Hindlimb muscle (tissue), 1 donor: Measurements from ENCODE around the gene KLF12. TPM values are rescaled to one million over a fixed set of nuclear protein-coding genes. Genes with fewer than 3 reads are reported as not detected.
A peak's percentile ranks its signal among the peaks of the same experiment; 100 is the strongest.

ENCODE experiments used
- DNase-seq: peaks from one replicate; pipeline ENCODE4 v3.0.0-alpha.2; 2013
- polyA plus RNA-seq: library from polyadenylated mRNA; unstranded; fragments of 120-200 nt; gene quantifications from one replicate; pipeline ENCODE4 v1.2.1, GENCODE V29; 2013; ENCODE audit not compliant: insufficient read length

KLF12 gene
- polyA plus RNA-seq, 1 donor: 19.6 TPM

GRCh38 chr13:74134777-74135325, 647 bp upstream of the KLF12 start:
- DNase-seq: no peak

DNA sequence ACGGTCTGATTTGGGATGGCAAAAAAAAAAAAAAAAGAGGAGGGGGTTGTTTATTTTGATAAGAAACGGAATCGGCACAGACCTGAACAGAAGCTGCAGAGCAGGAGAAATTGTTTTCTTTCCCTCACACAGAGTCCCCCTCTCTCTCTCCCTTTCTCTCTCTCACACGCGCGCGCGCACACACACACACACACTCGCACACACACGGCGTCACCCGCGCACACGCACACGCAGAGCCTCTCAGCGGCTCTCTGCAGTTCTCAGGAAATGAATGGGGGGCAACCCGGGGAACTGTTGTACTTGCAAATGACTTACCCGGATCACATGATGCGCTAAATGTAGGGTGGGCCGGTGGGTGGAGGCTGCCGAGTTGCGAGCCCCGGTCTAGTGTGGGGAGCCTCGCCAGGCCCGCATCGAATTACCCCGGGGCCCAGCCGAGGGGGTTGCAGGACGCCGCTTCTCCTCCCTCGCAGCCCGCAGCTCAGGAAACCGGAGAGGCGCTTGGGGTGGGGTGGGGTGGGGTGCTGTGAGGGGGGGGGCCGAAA, 475 bp downstream of the KLF12 start:
- peak; percentile 95 for DNase-seq

GRCh38 chr13:74132776-74133656, 1.2 kb downstream of the KLF12 start:
- DNase-seq: peak; percentile 78

DNA sequence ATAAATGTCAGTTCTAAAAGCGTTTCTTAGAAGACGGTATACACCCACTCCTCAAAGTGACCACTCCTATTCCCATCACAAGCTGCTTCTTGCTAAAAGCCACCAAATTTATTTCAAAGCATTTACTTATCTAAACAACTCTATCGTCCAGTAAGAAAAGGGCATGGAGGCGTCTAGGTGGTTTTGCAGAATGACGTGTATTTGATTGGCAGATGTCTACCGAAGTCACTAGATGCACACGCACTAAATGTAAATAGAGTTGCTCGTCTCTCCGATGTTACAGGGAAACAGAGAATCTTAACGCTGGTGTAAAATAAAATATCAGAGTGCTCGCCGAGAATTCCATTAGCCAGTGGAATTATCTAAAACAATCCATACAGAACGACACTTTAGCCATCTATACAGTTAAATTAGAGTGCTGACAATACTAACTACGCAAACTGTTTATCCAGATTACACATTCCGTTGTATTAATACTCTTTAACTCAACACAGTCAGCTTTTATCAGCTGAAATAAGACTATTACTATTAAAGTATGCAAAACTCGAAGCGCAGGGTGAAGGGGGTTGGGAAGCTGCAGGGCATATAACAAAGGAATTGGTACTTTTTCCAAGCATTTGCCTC, 1.9 kb downstream of the KLF12 start:
- DNase-seq: peak; percentile 50

- DNase-seq: peak; percentile 36
These were observed 3.0 kb downstream of the KLF12 start for GRCh38 chr13:74131227-74131626.

DNA sequence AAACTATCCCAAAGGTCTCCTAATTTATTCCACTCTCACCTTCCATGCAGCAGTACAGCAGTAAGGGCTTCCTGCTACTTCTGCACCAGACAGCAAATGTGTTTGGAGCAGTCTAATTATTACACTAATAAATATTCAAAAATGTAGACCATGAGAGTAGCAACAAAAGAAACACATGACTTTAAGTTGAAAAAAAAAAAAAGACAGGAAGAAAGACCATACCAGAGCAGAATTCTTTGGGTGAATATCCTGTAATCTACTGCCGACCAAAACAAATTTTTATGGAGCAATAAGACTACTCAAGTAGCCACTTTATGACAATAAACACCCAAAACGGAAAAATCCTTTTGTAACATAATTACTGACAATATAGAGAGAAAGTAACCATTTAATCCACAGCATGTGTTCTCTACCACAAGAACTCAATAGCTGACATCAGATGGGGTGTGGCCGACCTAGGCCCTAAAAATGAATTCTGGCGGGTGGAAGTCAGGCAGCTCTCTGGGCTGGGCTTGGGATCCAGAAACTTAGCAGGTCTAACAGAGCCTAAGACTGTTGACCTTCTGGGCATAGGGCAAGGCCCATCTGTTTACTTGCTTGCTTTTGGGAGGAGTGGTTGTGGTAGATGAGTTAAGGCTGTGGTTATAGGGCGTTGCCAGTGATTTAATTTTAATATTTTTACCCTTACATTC, 4.6 kb downstream of the KLF12 start:
- no peak for DNase-seq

DNA sequence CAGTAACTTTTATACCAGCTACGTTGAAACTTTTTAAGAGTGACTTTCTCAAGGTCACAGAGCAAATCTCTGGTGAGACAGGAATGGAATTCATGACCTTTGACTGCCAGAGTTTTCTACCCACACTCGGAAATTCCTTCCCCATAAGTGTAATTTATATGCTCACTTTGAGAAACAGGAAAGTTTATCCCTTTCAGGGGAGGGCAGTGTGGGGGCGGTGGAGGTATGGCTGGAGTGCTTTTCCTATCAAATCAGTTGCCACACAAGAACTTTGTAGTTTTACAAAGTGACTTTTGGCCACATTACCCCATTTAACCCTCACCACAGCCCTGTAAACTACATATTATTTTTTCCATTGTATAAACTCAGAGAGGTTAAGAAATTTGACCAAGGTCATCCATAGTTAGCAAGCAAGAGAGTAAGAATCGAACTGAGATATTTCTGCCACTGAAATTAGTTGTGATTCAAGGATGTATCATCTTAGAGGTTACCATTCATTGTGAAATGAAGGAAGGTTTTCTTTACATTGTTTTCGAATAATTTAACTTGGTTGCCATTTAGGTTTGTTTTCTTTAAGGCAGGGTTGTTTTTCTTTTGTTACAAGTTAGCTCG, 5.9 kb downstream of the KLF12 start:
- no peak for DNase-seq

- no peak for DNase-seq
These were observed 15.9 kb downstream of the KLF12 start for GRCh38 chr13:74118328-74118727.

DNA sequence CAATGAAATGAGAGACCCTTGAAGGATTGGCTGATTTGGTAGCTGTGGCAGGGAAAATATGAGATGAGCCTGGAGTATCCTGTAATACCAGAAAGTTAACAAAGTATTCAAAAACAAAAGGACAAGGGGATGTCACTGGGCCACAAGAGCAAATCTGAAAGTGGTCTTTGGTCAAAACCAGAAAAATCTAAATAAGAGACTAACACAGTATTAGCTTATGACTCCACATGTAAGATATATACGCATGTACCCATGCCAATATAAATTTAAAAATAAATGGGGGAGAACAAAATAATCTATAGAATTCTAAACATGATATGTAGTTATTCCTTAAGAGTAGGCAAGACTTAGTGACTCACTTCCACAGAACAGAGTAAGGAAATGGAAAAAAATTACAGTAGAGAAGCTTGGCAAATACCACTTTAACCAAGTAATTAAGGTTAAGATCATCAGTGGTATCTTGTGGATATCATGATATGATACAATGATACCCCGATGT, 16.9 kb downstream of the KLF12 start:
- DNase-seq: no peak

- no peak for DNase-seq
These were observed 19.1 kb downstream of the KLF12 start for GRCh38 chr13:74115133-74115532.

- no peak for DNase-seq
These were observed 19.6 kb downstream of the KLF12 start for GRCh38 chr13:74114641-74115040.

GRCh38 chr13:74114202-74114601, 20.0 kb downstream of the KLF12 start:
- no peak for DNase-seq

GRCh38 chr13:74111901-74112824, 22.0 kb downstream of the KLF12 start:
- DNase-seq: no peak

GRCh38 chr13:74111399-74111798, 22.8 kb downstream of the KLF12 start:
- no peak for DNase-seq

GRCh38 chr13:74110053-74110452, 24.2 kb downstream of the KLF12 start:
- no peak for DNase-seq

DNA sequence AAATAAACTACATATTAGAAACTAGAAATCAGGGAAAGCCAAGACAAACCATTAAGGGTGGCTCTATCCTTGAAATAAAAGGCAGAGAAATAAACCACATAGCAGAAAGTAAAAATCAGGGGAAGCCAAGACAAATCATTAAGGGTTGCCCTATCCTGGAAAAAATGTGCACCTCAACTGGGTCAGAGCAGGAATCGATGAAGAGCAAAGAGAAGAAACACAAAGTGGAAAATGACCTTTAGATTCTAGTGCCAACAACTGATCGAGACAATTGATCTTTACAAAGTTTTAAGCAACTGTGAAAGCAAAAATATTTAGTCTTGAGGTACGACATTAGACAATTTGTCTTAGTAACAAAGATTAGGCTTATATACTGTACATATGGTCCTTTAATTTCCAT, 26.6 kb downstream of the KLF12 start:
- no peak for DNase-seq

DNA sequence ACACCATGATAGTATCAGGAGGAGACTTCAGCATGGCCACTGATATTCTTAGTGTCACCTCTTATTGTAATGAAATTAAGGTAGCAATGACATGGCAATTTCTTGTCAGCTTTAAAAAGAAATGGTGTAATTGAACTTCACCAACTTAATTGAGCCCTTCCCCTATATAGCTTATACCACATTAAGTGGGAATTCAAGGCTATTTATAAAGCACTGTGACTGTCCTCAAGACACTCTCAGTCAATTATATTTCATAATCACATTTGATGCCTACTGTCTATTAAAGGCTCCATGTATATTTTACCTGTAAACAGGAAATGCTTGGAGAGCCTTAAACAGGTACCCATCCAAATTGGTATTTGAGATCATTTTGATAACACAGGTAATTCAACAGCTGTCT, 28.3 kb downstream of the KLF12 start:
- no peak for DNase-seq

DNA sequence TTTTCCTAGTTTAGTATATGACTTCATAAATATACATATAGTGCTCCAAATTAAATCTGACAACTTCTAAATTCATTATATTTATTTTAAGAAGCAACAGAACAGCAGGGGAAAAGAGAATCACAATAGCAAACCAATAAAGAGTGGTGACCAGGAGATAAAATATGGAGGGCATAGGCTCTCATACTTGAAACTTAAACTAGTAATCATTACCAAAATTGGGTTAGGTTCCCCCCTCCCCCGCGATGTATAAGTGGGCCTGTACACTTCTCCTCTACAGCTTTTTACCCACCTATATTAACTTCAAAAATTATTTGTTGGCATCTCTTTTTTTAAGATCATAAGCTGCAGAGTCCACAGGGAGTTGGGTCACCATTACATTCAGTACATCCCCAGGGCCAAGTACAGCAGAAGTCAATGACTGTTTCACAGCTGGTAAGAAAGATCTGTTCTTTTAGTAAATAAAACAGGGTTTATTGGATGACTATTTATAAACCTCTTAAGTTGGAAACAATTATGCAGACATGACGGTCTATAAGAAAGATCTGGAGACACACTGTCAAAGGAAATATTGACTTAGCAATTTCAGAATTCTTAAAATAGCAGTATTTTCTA, 29.4 kb downstream of the KLF12 start:
- no peak for DNase-seq

DNA sequence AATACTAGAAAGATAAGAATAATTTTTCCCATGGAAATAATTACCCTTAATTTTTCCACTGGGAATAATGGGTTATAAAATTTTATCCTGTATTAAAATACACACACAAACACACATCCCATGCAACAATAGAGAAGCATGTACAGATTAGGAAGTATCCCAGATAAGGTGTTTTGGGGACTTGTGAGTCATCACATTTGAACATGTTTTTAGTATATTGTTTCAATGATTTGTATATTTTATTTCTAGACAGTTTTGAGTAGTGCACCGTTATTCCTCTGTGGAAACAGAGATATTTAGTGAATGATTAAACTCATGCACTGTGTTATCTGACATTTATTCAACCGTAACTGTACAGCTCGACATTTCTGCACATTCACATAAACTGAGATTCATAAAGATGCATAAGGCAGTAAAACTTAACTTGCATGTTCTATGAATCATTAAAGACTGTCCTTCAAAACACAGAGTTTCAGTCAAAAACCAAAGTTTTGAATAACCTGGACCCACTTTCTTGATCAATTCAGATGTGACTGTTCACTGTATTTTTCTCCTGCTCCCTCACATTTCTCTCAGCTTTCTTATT, 30.1 kb downstream of the KLF12 start:
- DNase-seq: no peak

GRCh38 chr13:74103196-74103595, 31.0 kb downstream of the KLF12 start:
- DNase-seq: no peak
